HepG2 (cell line): Measurements from ENCODE around the gene GIMAP8.

ENCODE experiments used
- JDP2 ChIP-seq: sonication (generic); formaldehyde crosslinking; IDR thresholded peaks from 2 replicates; pipeline ENCODE4 v1.8.1; 2022; ENCODE audit warnings: missing genetic modification reagents, borderline replicate concordance
- MAZ ChIP-seq, 2 experiments: sonication (generic) in 1 of 2; formaldehyde crosslinking in 1 of 2; IDR thresholded peaks; 2 replicates each; pipeline versions ENCODE4 v1.5.0 to v1.6.1; 2012 to 2020; ENCODE audit warnings: low read depth in 2 of 2, mild to moderate bottlenecking in 2 of 2, borderline replicate concordance in 1 of 2, improper control_type of control experiment in 1 of 2, low read length in 1 of 2, missing genetic modification reagents in 1 of 2, moderate library complexity in 1 of 2
- MXI1 ChIP-seq: IDR thresholded peaks from 3 replicates; pipeline ENCODE4 v1.6.1; 2012; ENCODE audit warnings: low read depth, low read length, inconsistent platforms, borderline replicate concordance
- POLR2A ChIP-seq, 2 experiments: IDR thresholded peaks; 2 replicates each; pipeline ENCODE4 v1.6.1; 2011; ENCODE audit warnings: low read depth in 2 of 2, low read length in 2 of 2, mild to moderate bottlenecking in 1 of 2, moderate library complexity in 1 of 2; ENCODE audit not compliant: insufficient read depth in 1 of 2
- ZNF75D ChIP-seq: sonication (generic); formaldehyde crosslinking; IDR thresholded peaks from 2 replicates; pipeline ENCODE4 v1.8.1; 2023; ENCODE audit warnings: missing genetic modification reagents, mild to moderate bottlenecking, borderline replicate concordance
- TF ChIP-seq, protein P1 (sequence below): sonication (generic); formaldehyde crosslinking; IDR thresholded peaks from 2 replicates; pipeline ENCODE4 v1.5.0; 2020; ENCODE audit warnings: mild to moderate bottlenecking, missing genetic modification reagents, moderate library complexity

DNA sequence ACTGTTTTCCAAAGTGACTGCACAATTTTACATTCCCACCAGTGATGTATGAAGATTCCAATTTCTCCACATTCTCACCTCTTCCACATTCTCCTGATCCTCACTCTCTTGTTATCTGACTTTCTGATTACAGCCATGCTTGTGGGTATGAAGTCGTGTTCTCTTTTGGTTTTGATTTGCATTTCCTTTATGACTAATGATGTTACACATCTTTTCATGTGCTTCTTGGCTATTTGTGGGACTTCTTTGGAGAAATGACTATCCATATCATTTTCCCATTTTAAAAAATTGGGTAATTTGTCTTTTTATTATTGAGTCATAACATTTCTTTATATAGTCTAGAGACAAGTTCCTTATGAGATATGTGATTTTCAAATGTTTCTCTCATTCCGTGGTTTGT, 10.5 kb upstream of the GIMAP8 start:
- TF ChIP-seq, protein P1, sequence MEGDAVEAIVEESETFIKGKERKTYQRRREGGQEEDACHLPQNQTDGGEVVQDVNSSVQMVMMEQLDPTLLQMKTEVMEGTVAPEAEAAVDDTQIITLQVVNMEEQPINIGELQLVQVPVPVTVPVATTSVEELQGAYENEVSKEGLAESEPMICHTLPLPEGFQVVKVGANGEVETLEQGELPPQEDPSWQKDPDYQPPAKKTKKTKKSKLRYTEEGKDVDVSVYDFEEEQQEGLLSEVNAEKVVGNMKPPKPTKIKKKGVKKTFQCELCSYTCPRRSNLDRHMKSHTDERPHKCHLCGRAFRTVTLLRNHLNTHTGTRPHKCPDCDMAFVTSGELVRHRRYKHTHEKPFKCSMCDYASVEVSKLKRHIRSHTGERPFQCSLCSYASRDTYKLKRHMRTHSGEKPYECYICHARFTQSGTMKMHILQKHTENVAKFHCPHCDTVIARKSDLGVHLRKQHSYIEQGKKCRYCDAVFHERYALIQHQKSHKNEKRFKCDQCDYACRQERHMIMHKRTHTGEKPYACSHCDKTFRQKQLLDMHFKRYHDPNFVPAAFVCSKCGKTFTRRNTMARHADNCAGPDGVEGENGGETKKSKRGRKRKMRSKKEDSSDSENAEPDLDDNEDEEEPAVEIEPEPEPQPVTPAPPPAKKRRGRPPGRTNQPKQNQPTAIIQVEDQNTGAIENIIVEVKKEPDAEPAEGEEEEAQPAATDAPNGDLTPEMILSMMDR: no peak
- TF ChIP-seq POLR2A (IDR thresholded peaks at IDR 0.05; ENCODE audit: insufficient read depth in 1 of 2, low read depth in 2 of 2, low read length in 2 of 2) (no peak), MXI1 (no peak), JDP2 (CRISPR knock-in tag) (no peak), ZNF75D (CRISPR knock-in tag) (no peak), MAZ (IDR thresholded peaks at IDR 0.05; ENCODE audit: borderline replicate concordance, low read depth, low read length) (no peak), MAZ (CRISPR knock-in tag; IDR thresholded peaks at IDR 0.05; ENCODE audit: low read depth) (no peak)
